GM12872 (cell line): ENCODE measurements around the gene CCDC186.

Source experiments
- CTCF ChIP-seq: IDR thresholded peaks from 3 replicates; pipeline ENCODE4 v1.5.1; 2011; ENCODE audit warnings: low read depth, mild to moderate bottlenecking, low read length, moderate library complexity; ENCODE audit not compliant: insufficient read depth

The CCDC186 gene

GRCh38 chr10:114173921-114174694 lies at the start of gene CCDC186:
CCDC186 (minus strand) TSS chr10:114174203; CDS start chr10:114163268, 10,935 bp downstream.
- TF ChIP-seq CTCF, result no peak

GRCh38 chr10:114223066-114223465 lies 49.1 kb upstream of the CCDC186 start:
- no peak for TF ChIP-seq CTCF

GRCh38 chr10:114221235-114221634 lies 47.2 kb upstream of the CCDC186 start:
- TF ChIP-seq CTCF, result no peak

GRCh38 chr10:114220281-114220680 lies 46.3 kb upstream of the CCDC186 start:
- no peak for TF ChIP-seq CTCF

- TF ChIP-seq CTCF, result no peak
These were observed 41.0 kb upstream of the CCDC186 start for GRCh38 chr10:114215033-114215432.

- TF ChIP-seq CTCF, result no peak
These were observed 38.1 kb upstream of the CCDC186 start for GRCh38 chr10:114212153-114212552.

GRCh38 chr10:114208351-114208750 lies 34.3 kb upstream of the CCDC186 start:
- no peak for TF ChIP-seq CTCF

GRCh38 chr10:114207349-114207748 lies 33.3 kb upstream of the CCDC186 start:
- no peak for TF ChIP-seq CTCF
